SKM-1 (cell line): ENCODE measurements around the gene SLIT3.
A peak's percentile ranks its signal among the peaks of the same experiment; 100 is the strongest.

ENCODE experiments used
- DNase-seq: peaks from one replicate; lab custom pipeline; 2025; ENCODE audit not compliant: unreplicated experiment; lab: John Stamatoyannopoulos, UW

The SLIT3 gene

GRCh38 chr5:168788107-168788506, 512.8 kb downstream of the SLIT3 start:
- DNase-seq = no peak

GRCh38 chr5:168786147-168786546, 514.8 kb downstream of the SLIT3 start:
- DNase-seq = no peak

- peak; percentile 44 for DNase-seq
These were observed 516.5 kb downstream of the SLIT3 start for GRCh38 chr5:168784454-168784853.

- DNase-seq = no peak
These were observed 518.9 kb downstream of the SLIT3 start for GRCh38 chr5:168781941-168782571.

- DNase-seq = no peak
These were observed 520.1 kb downstream of the SLIT3 start for GRCh38 chr5:168780888-168781287.

GRCh38 chr5:168779333-168779732, 521.6 kb downstream of the SLIT3 start:
- no peak for DNase-seq

GRCh38 chr5:168778536-168778935, 522.4 kb downstream of the SLIT3 start:
- no peak for DNase-seq

GRCh38 chr5:168777651-168778050, 523.3 kb downstream of the SLIT3 start:
- no peak for DNase-seq

- no peak for DNase-seq
These were observed 524.9 kb downstream of the SLIT3 start for GRCh38 chr5:168776070-168776469.

- DNase-seq = no peak
These were observed 527.7 kb downstream of the SLIT3 start for GRCh38 chr5:168773226-168773625.

- DNase-seq = no peak
These were observed 528.5 kb downstream of the SLIT3 start for GRCh38 chr5:168772316-168772961.

- no peak for DNase-seq
These were observed 529.3 kb downstream of the SLIT3 start for GRCh38 chr5:168771678-168772077.

GRCh38 chr5:168770996-168771395, 529.9 kb downstream of the SLIT3 start:
- no peak for DNase-seq

GRCh38 chr5:168770036-168770498, 530.9 kb downstream of the SLIT3 start:
- DNase-seq = no peak

- DNase-seq = no peak
These were observed 532.8 kb downstream of the SLIT3 start for GRCh38 chr5:168768172-168768571.

- no peak for DNase-seq
These were observed 534.6 kb downstream of the SLIT3 start for GRCh38 chr5:168766426-168766700.

- DNase-seq = no peak
These were observed 535.2 kb downstream of the SLIT3 start for GRCh38 chr5:168765551-168766425.

- no peak for DNase-seq
These were observed 535.8 kb downstream of the SLIT3 start for GRCh38 chr5:168765086-168765550.

GRCh38 chr5:168756453-168757391, 544.2 kb downstream of the SLIT3 start:
- no peak for DNase-seq

GRCh38 chr5:168755548-168756093, 545.3 kb downstream of the SLIT3 start:
- DNase-seq = no peak
